H9 (cell line): ENCODE results near the gene SLC22A3. TPM values are rescaled to one million over a fixed set of nuclear protein-coding genes. Genes with fewer than 3 reads are reported as not detected.

ENCODE experiments used
- DNase-seq: peaks from one replicate; pipeline ENCODE4 v3.0.0-alpha.2; 2017
- H2AFZ ChIP-seq: one replicate; pipeline ENCODE4 v1.6.1; 2013; ENCODE audit warnings: mild to moderate bottlenecking, low read length, control low read depth, moderate library complexity
- H2AK5ac ChIP-seq: 2 replicates; pipeline ENCODE4 v1.6.1; 2013; ENCODE audit warnings: low read length, control low read depth, mixed read lengths; ENCODE audit not compliant: insufficient read length
- H2BK120ac ChIP-seq: one replicate; pipeline ENCODE4 v1.6.1; 2013; ENCODE audit warnings: low read depth, mild to moderate bottlenecking, low read length, control low read depth, inconsistent platforms; ENCODE audit not compliant: poor library complexity, severe bottlenecking
- H2BK12ac ChIP-seq: 2 replicates; pipeline ENCODE4 v1.6.1; 2013; ENCODE audit warnings: low read length, control low read depth, mixed read lengths, low read depth; ENCODE audit not compliant: insufficient read length
- H2BK15ac ChIP-seq: 2 replicates; pipeline ENCODE4 v1.6.1; 2013; ENCODE audit warnings: low read depth, low read length, control low read depth
- H2BK20ac ChIP-seq: one replicate; pipeline ENCODE4 v1.6.1; 2013; ENCODE audit warnings: low read depth, mild to moderate bottlenecking, low read length, control low read depth, inconsistent platforms; ENCODE audit not compliant: poor library complexity, severe bottlenecking
- H2BK5ac ChIP-seq: 2 replicates; pipeline ENCODE4 v1.6.1; 2013; ENCODE audit warnings: low read length, control low read depth, mixed read lengths; ENCODE audit not compliant: insufficient read length
- H3K14ac ChIP-seq: 2 replicates; pipeline ENCODE4 v1.6.1; 2013; ENCODE audit warnings: low read length, control low read depth; ENCODE audit not compliant: insufficient read depth
- H3K18ac ChIP-seq: 2 replicates; pipeline ENCODE4 v1.6.1; 2013; ENCODE audit warnings: low read depth, mild to moderate bottlenecking, mixed read lengths, low read length, control low read depth; ENCODE audit not compliant: insufficient read length
- H3K23ac ChIP-seq: 2 replicates; pipeline ENCODE4 v1.6.1; 2013; ENCODE audit warnings: low read length, control low read depth, mixed read lengths, low read depth; ENCODE audit not compliant: insufficient read length
- H3K23me2 ChIP-seq: 2 replicates; pipeline ENCODE4 v1.6.1; 2013; ENCODE audit warnings: low read depth, mild to moderate bottlenecking, mixed read lengths, low read length, control low read depth; ENCODE audit not compliant: insufficient read length, poor library complexity, severe bottlenecking
- H3K27ac ChIP-seq: 2 replicates; pipeline ENCODE4 v1.5.1; 2013; ENCODE audit warnings: low read length, control low read depth, mixed read lengths, low read depth; ENCODE audit not compliant: insufficient read length
- H3K27me3 ChIP-seq: 2 replicates; pipeline ENCODE4 v1.6.1; 2013; ENCODE audit warnings: low read length, control low read depth, inconsistent platforms; ENCODE audit not compliant: insufficient read depth
- H3K4ac ChIP-seq: 2 replicates; pipeline ENCODE4 v1.6.1; 2013; ENCODE audit warnings: low read depth, mild to moderate bottlenecking, control low read depth, inconsistent platforms, low read length, moderate library complexity
- H3K4me1 ChIP-seq: 2 replicates; pipeline ENCODE4 v1.6.1; 2013; ENCODE audit warnings: low read length, control low read depth, inconsistent platforms; ENCODE audit not compliant: insufficient read depth
- H3K4me2 ChIP-seq: 2 replicates; pipeline ENCODE4 v1.6.1; 2013; ENCODE audit warnings: low read length, control low read depth, mixed read lengths; ENCODE audit not compliant: insufficient read length, insufficient read depth
- H3K56ac ChIP-seq: 2 replicates; pipeline ENCODE4 v1.6.1; 2013; ENCODE audit warnings: low read depth, mild to moderate bottlenecking, mixed read lengths, low read length, control low read depth; ENCODE audit not compliant: insufficient read length
- H3K79me1 ChIP-seq: 2 replicates; pipeline ENCODE4 v1.6.1; 2013; ENCODE audit warnings: low read depth, mild to moderate bottlenecking, moderate library complexity, low read length, control low read depth, inconsistent platforms; ENCODE audit not compliant: insufficient read depth, poor library complexity, severe bottlenecking
- H3K79me2 ChIP-seq: 2 replicates; pipeline ENCODE4 v1.6.1; 2013; ENCODE audit warnings: low read length, control low read depth, inconsistent platforms; ENCODE audit not compliant: insufficient read depth
- H3K9ac ChIP-seq: 2 replicates; pipeline ENCODE4 v1.6.1; 2013; ENCODE audit warnings: low read length, control low read depth, mixed read lengths; ENCODE audit not compliant: insufficient read length; ENCODE audit errors: extremely low read depth
- H3K9me3 ChIP-seq: one replicate; pipeline ENCODE4 v1.6.1; 2013; ENCODE audit warnings: low read depth, low read length, inconsistent platforms; ENCODE audit not compliant: control insufficient read depth
- H3T11ph ChIP-seq: one replicate; pipeline ENCODE4 v1.6.1; 2013; ENCODE audit warnings: mild to moderate bottlenecking, low read length, control low read depth, inconsistent platforms
- H4K20me1 ChIP-seq: one replicate; pipeline ENCODE4 v1.6.1; 2013; ENCODE audit not compliant: control insufficient read depth, insufficient read length, insufficient read depth
- H4K5ac ChIP-seq: 2 replicates; pipeline ENCODE4 v1.6.1; 2013; ENCODE audit warnings: low read depth, mild to moderate bottlenecking, mixed read lengths, low read length, control low read depth; ENCODE audit not compliant: insufficient read length
- H4K8ac ChIP-seq: replicated peaks from 2 replicates; pipeline ENCODE4 v1.6.1; 2013; ENCODE audit warnings: low read length, control low read depth, mixed read lengths, low read depth; ENCODE audit not compliant: insufficient read length
- H4K91ac ChIP-seq: 2 replicates; pipeline ENCODE4 v1.6.1; 2013; ENCODE audit warnings: low read depth, mild to moderate bottlenecking, moderate library complexity, mixed read lengths, low read length, control low read depth; ENCODE audit not compliant: insufficient read length
- H3K27ac Mint-ChIP-seq, 3 experiments: 2 replicates in 2 of 3; 3 replicates in 1 of 3; pipeline ENCODE4 v1.8.0; 2020 to 2021; ENCODE audit warnings: mixed read lengths in 3 of 3, mild to moderate bottlenecking in 1 of 3, moderate library complexity in 1 of 3
- H3K27me3 Mint-ChIP-seq: 2 replicates; pipeline ENCODE4 v1.8.0; 2021; ENCODE audit warnings: low read depth, mild to moderate bottlenecking, moderate library complexity, mixed read lengths
- H3K36me3 Mint-ChIP-seq, 3 experiments: 2 replicates in 2 of 3; 3 replicates in 1 of 3; pipeline ENCODE4 v1.8.0; 2020 to 2021; ENCODE audit warnings: low read depth in 3 of 3, mixed read lengths in 3 of 3; ENCODE audit not compliant: insufficient read depth in 1 of 3
- H3K4me1 Mint-ChIP-seq, 2 experiments: 2 replicates each; pipeline ENCODE4 v1.8.0; 2020; ENCODE audit warnings: mixed read lengths in 2 of 2
- H3K4me3 Mint-ChIP-seq, 2 experiments: 2 replicates in 1 of 2; 3 replicates in 1 of 2; pipeline ENCODE4 v1.8.0; 2020 to 2021; ENCODE audit warnings: mild to moderate bottlenecking in 2 of 2, mixed read lengths in 2 of 2, moderate library complexity in 1 of 2
- H3K9me3 Mint-ChIP-seq, 2 experiments: 2 replicates in 1 of 2; 3 replicates in 1 of 2; pipeline ENCODE4 v1.8.0; 2020; ENCODE audit warnings: mild to moderate bottlenecking in 2 of 2, mixed read lengths in 2 of 2, moderate library complexity in 1 of 2
- WGBS: extraction: QIAGEN DNeasy Blood & Tissue Kit; methylation state at CpG from one replicate; pipeline ENCODE4 v1.1.7; 2013; ENCODE audit warnings: missing lambda C conversion rate, low lambda C conversion rate, mixed read lengths; ENCODE audit not compliant: insufficient read length; ENCODE audit errors: extremely low coverage; 5-methylcytosine and 5-hydroxymethylcytosine counted together
- total RNA-seq: library from RNA; stranded (reverse); gene quantifications from 2 replicates; pipeline ENCODE4 v1.2.1, GENCODE V29; 2021
- TF ChIP-seq, protein P1 (sequence below): fragments of 200-600 bp; sonication (generic); conservative IDR thresholded peaks from 3 replicates; pipeline ENCODE4 v1.8.0; 2021; ENCODE audit warnings: antibody characterized with exemption, mild to moderate bottlenecking

Gene SLC22A3
- total RNA-seq, 1 experiment from 2014 or later, result 2.7 TPM

GRCh38 chr6:160330619-160331018, 17.6 kb upstream of the SLC22A3 start:
- Histone ChIP-seq H2BK12ac (no peak overlapping the region), H2AFZ (no peak overlapping the region), H2BK5ac (no peak overlapping the region), H3K23ac (no peak overlapping the region), H3K9ac (no peak overlapping the region), H3K79me2 (no peaks in the 10 kb centered on the region), H2BK20ac (no peak overlapping the region), H4K8ac (no peak overlapping the region), H3K18ac (no peak overlapping the region), H2BK15ac (no peak overlapping the region), H3K4me1 (no peaks in the 10 kb centered on the region), H3K23me2 (no peaks in the 10 kb centered on the region), H4K20me1 (no peaks in the 10 kb centered on the region), H3K27me3 (no peaks in the 10 kb centered on the region), H2BK120ac (no peak overlapping the region), H3K4ac (no peak overlapping the region), H3K56ac (no peak overlapping the region), H3K9me3 (no peaks in the 10 kb centered on the region), H3T11ph (no peak overlapping the region), H3K4me2 (no peak overlapping the region), H3K14ac (no peak overlapping the region), H4K5ac (no peak overlapping the region), H3K27ac (no peak overlapping the region), H4K91ac (no peak overlapping the region), H2AK5ac (no peak overlapping the region), H3K79me1 (no peaks in the 10 kb centered on the region)
- Mint-ChIP-seq H3K4me3 (no peak overlapping the region), H3K4me1 (peaks cover 0 to 2% of the 10 kb centered on the region in 2 experiments; a peak in 1 of 4 replicates), H3K27me3 (peaks cover 3% of the 10 kb centered on the region), H3K36me3 (no peaks in the 10 kb centered on the region), H3K27ac (no peak overlapping the region), H3K9me3 (no peaks in the 10 kb centered on the region)
- TF ChIP-seq, protein P1, sequence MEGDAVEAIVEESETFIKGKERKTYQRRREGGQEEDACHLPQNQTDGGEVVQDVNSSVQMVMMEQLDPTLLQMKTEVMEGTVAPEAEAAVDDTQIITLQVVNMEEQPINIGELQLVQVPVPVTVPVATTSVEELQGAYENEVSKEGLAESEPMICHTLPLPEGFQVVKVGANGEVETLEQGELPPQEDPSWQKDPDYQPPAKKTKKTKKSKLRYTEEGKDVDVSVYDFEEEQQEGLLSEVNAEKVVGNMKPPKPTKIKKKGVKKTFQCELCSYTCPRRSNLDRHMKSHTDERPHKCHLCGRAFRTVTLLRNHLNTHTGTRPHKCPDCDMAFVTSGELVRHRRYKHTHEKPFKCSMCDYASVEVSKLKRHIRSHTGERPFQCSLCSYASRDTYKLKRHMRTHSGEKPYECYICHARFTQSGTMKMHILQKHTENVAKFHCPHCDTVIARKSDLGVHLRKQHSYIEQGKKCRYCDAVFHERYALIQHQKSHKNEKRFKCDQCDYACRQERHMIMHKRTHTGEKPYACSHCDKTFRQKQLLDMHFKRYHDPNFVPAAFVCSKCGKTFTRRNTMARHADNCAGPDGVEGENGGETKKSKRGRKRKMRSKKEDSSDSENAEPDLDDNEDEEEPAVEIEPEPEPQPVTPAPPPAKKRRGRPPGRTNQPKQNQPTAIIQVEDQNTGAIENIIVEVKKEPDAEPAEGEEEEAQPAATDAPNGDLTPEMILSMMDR, result no peak
- no peak for DNase-seq
- WGBS, result no CpG with 5 or more reads among the region's 5 CpGs
